IPS-NIHi11 (cell line): ENCODE results near the gene SLC7A9.
"Not testable (repeated sequence)": the region's sequence is repeated elsewhere in the genome, so short reads cannot be mapped to it uniquely, and the experiment has no call there.

ENCODE experiments used
- DNase-seq: peaks from one replicate; pipeline ENCODE4 v3.0.0; 2012; ENCODE audit warnings: mixed read lengths, low spot score

The SLC7A9 gene

DNA sequence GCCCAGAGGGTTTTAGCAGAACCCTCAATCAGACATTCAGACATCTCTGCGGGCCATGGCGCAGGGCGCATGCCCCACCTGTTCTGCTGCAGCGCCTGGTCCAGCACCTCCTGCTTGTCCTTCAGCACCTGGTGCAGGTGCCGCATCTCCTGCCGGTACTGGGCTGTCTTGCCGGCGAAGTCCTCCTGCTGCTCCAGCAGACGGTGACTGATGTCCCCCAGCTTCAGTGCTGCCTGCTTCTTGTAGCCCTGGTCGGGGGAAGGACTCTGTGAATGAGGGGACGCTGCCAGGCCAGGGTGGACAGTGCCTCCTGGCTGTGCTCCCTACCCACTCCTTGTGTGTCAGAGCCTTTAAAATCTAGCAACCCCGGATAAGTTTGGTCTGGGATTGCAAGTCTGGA is 12.2 kb upstream of the SLC7A9 start:
- DNase-seq: no peak

DNA sequence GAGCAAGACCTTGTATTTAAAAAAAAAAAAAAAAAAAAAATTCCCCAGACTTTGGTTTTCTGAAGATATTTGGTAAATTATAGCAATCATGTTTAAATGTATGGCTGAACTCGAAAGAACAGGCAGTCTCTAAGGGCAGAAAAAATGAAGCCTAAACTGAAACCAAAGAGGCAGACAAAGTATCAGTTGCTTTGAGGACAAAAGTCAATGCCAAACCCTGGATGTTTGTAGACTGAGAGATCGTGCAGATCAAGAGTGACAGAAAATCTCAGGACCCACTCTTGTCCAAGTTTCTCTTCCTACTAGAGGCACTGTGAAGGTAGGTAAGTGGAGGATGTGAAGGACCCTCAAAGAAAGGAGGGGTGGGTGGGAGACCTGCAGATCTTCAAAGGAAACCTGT is 11.1 kb upstream of the SLC7A9 start:
- DNase-seq: no peak

- no peak for DNase-seq
These were observed 10.2 kb upstream of the SLC7A9 start for GRCh38 chr19:32879741-32880140.

GRCh38 chr19:32878988-32879387 is 9.4 kb upstream of the SLC7A9 start:
- DNase-seq: no peak

- no peak for DNase-seq
These were observed 8.6 kb upstream of the SLC7A9 start for GRCh38 chr19:32877977-32878745.

DNA sequence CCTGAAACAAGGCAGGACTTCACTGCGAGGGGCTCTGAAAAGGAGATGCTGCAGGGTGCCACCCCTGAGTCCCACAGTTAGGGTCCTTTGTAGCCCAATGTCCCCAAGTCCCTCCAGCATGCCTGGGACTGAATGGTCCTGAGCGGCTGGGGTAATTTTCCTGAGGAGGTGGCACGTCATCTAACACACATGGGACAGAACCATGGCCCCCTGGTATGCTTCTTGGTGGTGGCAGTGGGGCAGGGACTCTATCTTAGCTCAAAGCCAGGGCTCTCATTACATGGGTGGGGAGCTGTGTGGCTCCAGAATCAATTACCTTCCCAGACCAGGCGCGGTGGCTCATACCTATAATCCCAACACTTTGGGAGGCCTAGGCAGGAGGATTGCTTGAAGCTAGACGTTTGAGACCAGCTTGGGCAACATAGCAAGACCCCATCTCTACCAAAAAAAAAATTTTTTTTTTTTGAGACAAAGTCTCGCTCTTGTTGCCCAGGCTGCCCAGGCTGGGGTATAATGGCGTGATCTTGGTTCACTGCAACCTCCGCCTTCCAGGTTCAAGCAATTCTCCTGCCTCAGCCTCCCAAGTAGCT is 7.9 kb upstream of the SLC7A9 start:
- no peak for DNase-seq

GRCh38 chr19:32876919-32877285 is 7.3 kb upstream of the SLC7A9 start:
- no peak for DNase-seq

GRCh38 chr19:32876236-32876918 is 6.8 kb upstream of the SLC7A9 start:
- no peak for DNase-seq

GRCh38 chr19:32875428-32875827 is 5.9 kb upstream of the SLC7A9 start:
- DNase-seq: peak; percentile 37

DNA sequence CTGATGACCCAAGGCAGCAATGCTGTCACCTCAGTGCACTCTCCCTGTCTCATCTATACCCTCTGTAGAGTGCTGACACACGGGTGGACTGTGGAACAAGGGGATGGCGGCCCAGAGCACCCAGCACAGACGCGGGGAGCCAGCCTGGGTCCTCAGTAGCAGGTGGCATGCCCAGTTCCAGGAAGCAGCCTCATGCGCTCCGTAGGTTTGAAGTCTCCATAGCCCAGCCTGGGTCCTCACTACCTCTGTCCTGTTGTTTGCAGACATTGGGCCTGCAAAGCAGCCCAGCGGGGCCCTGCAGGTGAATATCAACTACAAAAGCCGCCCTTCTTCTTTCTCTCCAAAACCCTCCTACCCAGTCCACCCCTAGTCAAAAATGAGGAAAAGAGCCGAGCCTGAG is 5.0 kb upstream of the SLC7A9 start:
- no peak for DNase-seq

GRCh38 chr19:32873247-32873959 is 3.8 kb upstream of the SLC7A9 start:
- no peak for DNase-seq

- DNase-seq: no peak
These were observed 2.8 kb upstream of the SLC7A9 start for GRCh38 chr19:32872391-32872790.

- DNase-seq: no peak
These were observed 1.4 kb upstream of the SLC7A9 start for GRCh38 chr19:32870981-32871451.

- peak; percentile 60 for DNase-seq
These were observed 503 bp upstream of the SLC7A9 start for GRCh38 chr19:32869966-32870573.

DNA sequence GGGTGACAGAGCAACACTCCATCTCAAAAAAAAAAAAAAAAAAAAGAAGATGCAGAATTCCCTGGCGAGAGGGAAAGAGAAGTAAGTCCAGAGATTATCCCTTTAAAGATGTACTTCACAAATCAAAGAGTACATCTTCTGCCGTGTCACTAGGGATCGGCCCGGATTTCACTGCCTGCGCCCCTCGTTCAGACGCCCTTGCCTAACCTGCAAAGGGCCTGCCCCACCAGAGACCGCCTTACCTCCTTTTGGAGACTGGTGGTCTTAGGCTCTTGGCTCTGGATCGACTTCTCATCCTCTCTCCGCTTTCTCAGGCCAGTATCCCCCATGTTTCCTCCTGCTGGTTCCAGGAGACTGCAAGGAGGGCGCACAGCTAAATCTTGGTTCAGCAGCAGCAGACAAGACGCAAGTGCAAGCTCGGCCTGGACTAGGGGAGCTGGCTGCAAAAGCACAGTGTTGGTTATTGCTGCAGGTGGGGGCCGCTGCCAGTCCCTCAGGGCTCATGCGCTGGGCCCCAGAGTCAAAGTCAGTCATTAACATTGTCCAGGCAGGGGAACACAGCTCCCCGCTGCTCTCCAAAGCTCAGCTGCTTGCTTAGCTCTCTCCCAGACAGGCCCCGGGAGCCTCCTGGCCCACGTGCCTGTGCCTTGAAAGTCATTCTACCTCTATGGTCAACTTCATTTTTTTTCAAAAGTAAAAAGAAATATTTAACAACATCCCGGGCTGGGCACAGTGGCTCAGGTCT is 1.2 kb downstream of the SLC7A9 start:
- no peak for DNase-seq

DNA sequence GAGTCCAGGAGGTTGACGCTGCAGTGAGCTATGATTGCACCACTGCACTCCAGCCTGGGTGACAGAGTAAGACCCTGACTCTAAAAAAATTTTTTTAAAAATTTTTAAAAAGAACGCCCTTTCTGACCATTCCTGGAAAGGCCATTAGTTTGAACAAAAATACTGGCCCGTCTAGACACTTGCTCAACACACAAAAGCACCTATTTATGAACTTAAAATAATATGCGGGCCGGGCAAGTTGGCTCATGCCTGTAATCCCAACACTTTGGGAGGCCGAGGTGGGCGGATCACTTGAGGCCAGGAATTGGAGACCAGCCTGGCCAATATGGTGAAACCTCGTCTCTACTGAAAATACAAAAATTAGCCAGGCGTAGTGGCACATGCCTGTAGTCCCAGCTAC is 2.1 kb downstream of the SLC7A9 start:
- DNase-seq: not testable (repeated sequence)

DNA sequence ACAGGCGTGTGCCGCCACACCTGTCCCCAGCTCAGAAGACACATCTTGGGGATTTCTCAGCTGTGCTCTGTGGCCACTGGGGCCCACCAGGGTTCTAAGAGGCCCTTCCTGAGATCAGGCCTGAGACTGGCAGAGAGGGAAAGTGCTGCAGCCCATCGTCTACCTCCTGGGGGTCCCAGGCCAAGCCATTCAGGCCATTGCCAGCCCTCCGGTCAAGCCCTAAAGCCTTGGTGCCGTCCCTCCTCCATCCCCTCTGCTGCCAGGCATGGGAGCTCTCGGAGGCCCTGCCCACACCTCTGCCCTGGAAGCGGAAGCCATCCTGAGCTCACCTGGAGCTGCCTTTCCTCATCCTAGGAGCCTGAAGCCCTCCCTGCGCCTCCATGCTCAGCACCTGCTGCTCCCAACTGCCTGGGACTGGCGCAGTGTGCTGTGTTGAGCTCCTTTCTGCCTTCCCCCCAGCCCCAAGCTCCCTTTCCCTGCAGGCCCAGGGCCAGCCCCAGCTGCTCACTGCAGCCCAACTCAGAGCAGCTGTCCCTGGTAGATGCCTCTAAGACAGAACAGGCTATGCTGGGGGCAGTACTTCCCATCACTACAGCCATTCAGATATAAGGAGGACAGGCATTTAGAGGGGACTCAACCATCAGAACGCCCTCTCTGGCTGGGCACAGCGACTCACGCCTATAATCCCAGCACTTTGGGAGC is 2.9 kb downstream of the SLC7A9 start:
- DNase-seq: no peak

DNA sequence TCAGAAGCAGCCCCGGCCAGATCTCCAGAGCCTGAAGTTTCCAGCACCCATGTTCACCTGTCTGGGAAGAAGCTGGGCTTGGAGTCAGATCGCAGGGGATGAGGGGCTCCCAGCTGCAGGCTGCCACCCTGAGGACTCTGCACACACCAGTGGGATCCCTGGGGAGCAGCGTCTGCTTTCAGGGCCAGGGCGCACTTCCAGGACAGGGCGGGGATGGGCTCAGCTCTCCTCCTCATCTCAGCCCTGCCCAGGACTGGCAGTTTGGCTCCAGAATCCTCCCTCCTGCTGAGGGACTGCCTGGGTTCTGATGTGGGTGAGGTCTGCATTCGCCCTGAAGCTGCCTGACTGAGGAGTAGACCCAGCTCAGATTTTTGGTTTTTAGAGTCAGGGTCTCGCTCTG is 3.5 kb downstream of the SLC7A9 start:
- no peak for DNase-seq

DNA sequence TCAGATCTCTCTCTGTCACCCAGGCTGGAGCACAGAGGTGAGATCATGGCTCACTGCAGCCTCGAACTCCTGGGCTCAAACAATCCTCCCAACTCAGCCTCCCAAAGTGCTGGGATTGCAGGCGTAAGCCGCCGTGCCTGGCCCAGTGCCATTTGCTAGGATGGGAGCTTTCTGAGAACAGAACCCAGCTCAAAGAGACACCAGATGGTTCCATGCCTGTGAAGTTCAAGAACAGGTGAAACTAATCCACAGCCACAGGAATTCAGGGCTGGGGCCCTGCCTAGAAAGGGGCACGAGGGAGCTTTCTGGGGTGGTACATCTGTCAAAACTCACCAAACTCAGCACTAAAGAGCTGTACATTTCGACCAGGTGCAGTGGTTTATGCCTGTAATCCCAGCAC is 4.2 kb downstream of the SLC7A9 start:
- no peak for DNase-seq

DNA sequence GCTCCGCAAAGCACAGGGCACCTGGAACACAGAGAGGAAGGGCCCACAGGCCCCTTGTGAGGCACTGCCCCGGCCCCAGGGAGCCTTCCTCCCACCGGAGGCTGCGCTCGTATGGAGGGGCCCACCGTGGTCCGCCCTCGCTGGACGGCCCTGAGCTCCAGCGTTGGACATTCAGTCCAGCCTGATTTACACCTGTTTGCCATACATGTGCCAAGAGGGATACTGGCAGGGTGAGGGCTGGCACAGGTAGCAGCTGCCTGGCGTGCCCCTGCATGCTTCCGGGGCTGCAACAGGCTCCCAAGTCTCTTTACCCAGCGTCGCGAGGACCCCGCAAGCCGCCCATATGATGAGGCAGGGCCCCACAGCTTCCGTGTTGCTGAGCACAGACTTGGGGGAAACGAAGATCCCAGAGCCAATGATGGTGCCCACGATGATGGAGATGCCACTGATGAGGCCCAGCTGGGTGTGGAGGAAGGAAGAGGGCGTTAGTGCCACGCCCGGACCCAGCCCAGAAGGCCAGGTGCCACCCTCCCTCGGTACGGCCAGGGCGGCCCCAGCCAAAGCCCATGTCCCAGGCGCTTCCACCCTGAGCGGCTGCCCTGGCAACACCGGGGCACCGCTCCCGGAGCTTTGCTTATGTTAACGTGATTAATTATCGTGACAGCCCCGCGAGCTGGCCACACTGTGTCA is 5.1 kb downstream of the SLC7A9 start:
- no peak for DNase-seq
